Hepatocyte (in vitro differentiated cells): Measurements from ENCODE around the gene SERPINH1. TPM values are rescaled to one million over a fixed set of nuclear protein-coding genes. Genes with fewer than 3 reads are reported as not detected.

Source experiments
- DNase-seq: peaks from one replicate; pipeline ENCODE4 v3.0.0-alpha.2; 2016; ENCODE audit warnings: low spot score
- H2AFZ ChIP-seq: fragments of 200-600 bp; sonication (generic); 2 replicates; pipeline ENCODE4 v1.6.0; 2016; ENCODE audit warnings: antibody characterized with exemption, mild to moderate bottlenecking
- H3K27ac ChIP-seq: fragments of 200-600 bp; sonication (generic); 2 replicates; pipeline ENCODE4 v1.5.1; 2016; ENCODE audit warnings: mild to moderate bottlenecking
- H3K27me3 ChIP-seq: fragments of 200-600 bp; sonication (generic); 2 replicates; pipeline ENCODE4 v1.6.1; 2016
- H3K36me3 ChIP-seq: fragments of 200-600 bp; sonication (generic); replicated peaks from 2 replicates; pipeline ENCODE4 v1.5.1; 2016; ENCODE audit warnings: low read depth; ENCODE audit not compliant: insufficient read depth
- H3K4me1 ChIP-seq: fragments of 200-600 bp; sonication (generic); 2 replicates; pipeline ENCODE4 v1.5.1; 2016; ENCODE audit warnings: mild to moderate bottlenecking, moderate library complexity; ENCODE audit not compliant: insufficient read depth
- H3K4me2 ChIP-seq: fragments of 200-600 bp; sonication (generic); 2 replicates; pipeline ENCODE4 v1.6.0; 2016
- H3K4me3 ChIP-seq: fragments of 200-600 bp; sonication (generic); 2 replicates; pipeline ENCODE4 v1.5.1; 2016; ENCODE audit warnings: mild to moderate bottlenecking
- H3K79me2 ChIP-seq: fragments of 200-600 bp; sonication (generic); 2 replicates; pipeline ENCODE4 v1.6.0; 2017; ENCODE audit warnings: mild to moderate bottlenecking
- H3K9me2 ChIP-seq: fragments of 200-600 bp; sonication (generic); replicated peaks from 2 replicates; pipeline ENCODE4 v1.6.0; 2017; ENCODE audit warnings: mild to moderate bottlenecking; ENCODE audit not compliant: insufficient read depth
- H3K9me3 ChIP-seq: fragments of 200-600 bp; sonication (generic); 2 replicates; pipeline ENCODE4 v1.5.1; 2016; ENCODE audit warnings: low read depth, mild to moderate bottlenecking
- H4K20me1 ChIP-seq: fragments of 200-600 bp; sonication (generic); 2 replicates; pipeline ENCODE4 v1.6.0; 2016; ENCODE audit warnings: mild to moderate bottlenecking; ENCODE audit not compliant: insufficient read depth, poor library complexity, severe bottlenecking
- CTCF ChIP-seq: fragments of 200-600 bp; sonication (generic); IDR thresholded peaks from 2 replicates; pipeline ENCODE4 v1.5.1; 2016; ENCODE audit warnings: antibody characterized with exemption, mild to moderate bottlenecking; ENCODE audit not compliant: poor library complexity
- EZH2 ChIP-seq: fragments of 200-600 bp; sonication (generic); IDR thresholded peaks from 2 replicates; pipeline ENCODE4 v1.6.1; 2016; ENCODE audit warnings: antibody characterized with exemption, mild to moderate bottlenecking, borderline replicate concordance
- EZH2phosphoT487 ChIP-seq: fragments of 200-600 bp; sonication (generic); IDR thresholded peaks from one replicate; pipeline ENCODE4 v1.6.1; 2018; ENCODE audit warnings: antibody characterized with exemption, mild to moderate bottlenecking, low read depth, moderate library complexity; ENCODE audit not compliant: unreplicated experiment, severe bottlenecking
- WGBS: methylation state at CpG from one replicate; pipeline ENCODE4 v1.1.6; 2016; ENCODE audit warnings: low lambda C conversion rate; ENCODE audit errors: missing lambda C conversion rate; 5-methylcytosine and 5-hydroxymethylcytosine counted together
- polyA plus RNA-seq: library from polyadenylated mRNA; unstranded; fragments of >200 nt; fragmentation: Nextera tagmentation; extraction: Ambion mirVana; gene quantifications from 2 replicates; pipeline ENCODE4 v1.2.1, GENCODE V29; 2016
- total RNA-seq: library from RNA; depleted of rRNA; stranded (reverse); fragments of >200 nt; gene quantifications from 2 replicates; pipeline ENCODE4 v1.2.3, GENCODE V29; 2014

SERPINH1 gene
- total and polyA plus RNA-seq, 2 experiments from 2014 or later = 479 to 805 TPM

DNA sequence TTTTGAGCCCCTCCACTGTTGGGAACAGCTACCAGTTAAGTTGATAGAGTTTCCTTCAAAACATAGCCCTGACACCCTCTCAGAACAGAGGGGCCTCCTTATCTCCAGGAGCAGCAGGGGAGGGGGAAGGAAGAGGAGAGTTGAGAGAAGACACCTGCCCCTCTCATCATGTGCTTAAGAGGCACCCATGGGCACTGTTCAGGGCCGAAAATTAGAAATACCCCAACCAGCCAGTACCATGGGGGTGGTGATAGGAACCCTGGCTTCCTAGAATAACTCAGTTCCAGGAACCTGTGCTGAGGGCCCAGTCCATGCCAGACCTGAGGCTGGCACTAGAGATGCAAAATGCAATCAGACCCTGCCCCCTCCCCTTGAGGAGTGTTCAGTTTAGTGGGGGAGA, 27.0 kb upstream of the SERPINH1 start:
- no peaks in the 10 kb centered on the region for H3K9me2 ChIP-seq
- no peaks in the 10 kb centered on the region for H3K9me3 ChIP-seq
- no peaks in the 10 kb centered on the region for H3K27me3 ChIP-seq
- WGBS = 70% methylated on average over 1 of the region's 1 CpG
- H3K4me2 ChIP-seq = no peak overlapping the region
- no peak overlapping the region for H3K4me3 ChIP-seq
- no peaks in the 10 kb centered on the region for H4K20me1 ChIP-seq
- no peak overlapping the region for H2AFZ ChIP-seq
- H3K4me1 ChIP-seq = no peaks in the 10 kb centered on the region
- no peak for TF ChIP-seq EZH2phosphoT487
- no peak for TF ChIP-seq EZH2
- TF ChIP-seq CTCF = no peak
- H3K27ac ChIP-seq = no peak overlapping the region
- DNase-seq = no peak
- no peaks in the 10 kb centered on the region for H3K36me3 ChIP-seq
- no peaks in the 10 kb centered on the region for H3K79me2 ChIP-seq

DNA sequence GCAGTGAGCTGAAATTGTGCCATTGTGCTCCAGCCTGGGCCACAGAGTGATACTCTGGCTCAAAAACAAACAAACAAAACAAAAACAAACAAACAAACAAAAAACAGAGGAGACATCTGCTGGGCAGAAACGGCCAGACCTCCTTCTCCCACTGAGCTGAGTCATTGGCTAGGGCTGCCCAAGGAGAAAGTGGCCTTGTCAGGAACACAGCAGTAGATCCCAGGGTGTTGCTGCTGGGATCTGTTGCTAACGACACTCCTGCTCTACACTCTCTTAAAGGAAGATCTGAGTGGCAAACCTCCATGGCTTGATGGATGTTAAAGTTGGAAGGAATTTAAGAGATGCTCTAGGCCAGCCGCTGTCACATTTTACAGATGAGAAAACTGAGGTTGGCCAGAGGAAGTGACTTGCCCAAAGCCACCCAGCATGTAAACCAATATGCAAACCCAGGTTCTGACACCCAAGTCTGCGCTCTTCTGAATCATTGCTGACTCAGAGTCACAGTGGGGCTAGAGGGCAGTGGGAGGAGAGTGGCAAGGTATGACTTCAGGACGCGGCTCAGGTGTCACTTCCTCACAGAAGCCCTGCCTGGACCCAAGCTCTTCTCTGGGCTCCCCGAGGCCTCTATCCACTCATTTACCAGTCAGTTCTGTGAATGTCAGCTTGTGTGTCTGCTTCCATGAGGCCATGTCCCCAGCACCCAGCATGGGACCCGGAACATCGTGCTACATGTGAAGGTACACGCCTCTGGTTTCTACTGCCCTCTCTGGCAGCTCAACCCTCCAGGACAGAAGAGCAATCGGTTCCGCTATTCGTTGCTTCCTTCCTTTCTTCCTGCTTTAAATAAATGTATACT, 25.0 kb upstream of the SERPINH1 start:
- H3K9me2 ChIP-seq = no peaks in the 10 kb centered on the region
- DNase-seq = no peak
- H3K4me1 ChIP-seq = no peaks in the 10 kb centered on the region
- no peak overlapping the region for H3K4me3 ChIP-seq
- TF ChIP-seq EZH2phosphoT487 (no peak), CTCF (no peak), EZH2 (no peak)
- no peak overlapping the region for H3K27ac ChIP-seq
- no peaks in the 10 kb centered on the region for H3K36me3 ChIP-seq
- H3K4me2 ChIP-seq = no peak overlapping the region
- no peaks in the 10 kb centered on the region for H3K79me2 ChIP-seq
- 81% methylated on average over 13 of the region's 13 CpGs for WGBS
- H4K20me1 ChIP-seq = no peaks in the 10 kb centered on the region
- H3K27me3 ChIP-seq = no peaks in the 10 kb centered on the region
- no peaks in the 10 kb centered on the region for H3K9me3 ChIP-seq
- no peak overlapping the region for H2AFZ ChIP-seq

DNA sequence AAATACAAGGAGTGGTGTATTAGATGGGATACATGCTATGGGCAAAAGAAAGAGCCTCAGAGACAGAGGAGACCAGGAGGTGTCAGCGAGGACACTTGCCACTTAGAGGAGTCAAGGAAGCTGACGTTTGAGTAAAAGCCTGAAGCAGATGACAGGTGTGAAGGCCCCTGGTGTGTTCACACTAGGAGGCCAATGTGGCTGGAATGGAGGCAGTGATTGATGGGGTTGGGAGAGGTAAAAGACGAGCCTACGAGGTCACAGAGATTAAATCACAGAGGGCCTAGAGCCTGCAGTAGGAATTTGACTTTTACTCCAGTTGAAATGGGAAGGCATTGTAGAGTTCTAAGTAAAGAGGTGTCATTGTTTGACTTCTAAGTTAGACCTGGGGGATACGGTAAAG, 24.3 kb upstream of the SERPINH1 start:
- no peak overlapping the region for H3K27ac ChIP-seq
- no peaks in the 10 kb centered on the region for H3K36me3 ChIP-seq
- H2AFZ ChIP-seq = no peak overlapping the region
- no peak for DNase-seq
- no peak overlapping the region for H3K4me2 ChIP-seq
- no peaks in the 10 kb centered on the region for H3K27me3 ChIP-seq
- no peak overlapping the region for H3K4me3 ChIP-seq
- no peaks in the 10 kb centered on the region for H3K79me2 ChIP-seq
- no peaks in the 10 kb centered on the region for H3K9me3 ChIP-seq
- H4K20me1 ChIP-seq = no peaks in the 10 kb centered on the region
- TF ChIP-seq CTCF (no peak), EZH2phosphoT487 (no peak), EZH2 (no peak)
- no peaks in the 10 kb centered on the region for H3K4me1 ChIP-seq
- 68% methylated on average over 5 of the region's 5 CpGs for WGBS
- H3K9me2 ChIP-seq = no peaks in the 10 kb centered on the region
